HG03558 (cell line): ENCODE results near the gene SSBP4.

ENCODE experiments used
- ATAC-seq: cut with Tn5 transposase; IDR thresholded peaks from one replicate; pipeline ENCODE4 v1.9.1; 2021; ENCODE audit warnings: moderate number of reproducible peaks; ENCODE audit not compliant: unreplicated experiment; ENCODE audit errors: extremely low read depth

Gene SSBP4

DNA sequence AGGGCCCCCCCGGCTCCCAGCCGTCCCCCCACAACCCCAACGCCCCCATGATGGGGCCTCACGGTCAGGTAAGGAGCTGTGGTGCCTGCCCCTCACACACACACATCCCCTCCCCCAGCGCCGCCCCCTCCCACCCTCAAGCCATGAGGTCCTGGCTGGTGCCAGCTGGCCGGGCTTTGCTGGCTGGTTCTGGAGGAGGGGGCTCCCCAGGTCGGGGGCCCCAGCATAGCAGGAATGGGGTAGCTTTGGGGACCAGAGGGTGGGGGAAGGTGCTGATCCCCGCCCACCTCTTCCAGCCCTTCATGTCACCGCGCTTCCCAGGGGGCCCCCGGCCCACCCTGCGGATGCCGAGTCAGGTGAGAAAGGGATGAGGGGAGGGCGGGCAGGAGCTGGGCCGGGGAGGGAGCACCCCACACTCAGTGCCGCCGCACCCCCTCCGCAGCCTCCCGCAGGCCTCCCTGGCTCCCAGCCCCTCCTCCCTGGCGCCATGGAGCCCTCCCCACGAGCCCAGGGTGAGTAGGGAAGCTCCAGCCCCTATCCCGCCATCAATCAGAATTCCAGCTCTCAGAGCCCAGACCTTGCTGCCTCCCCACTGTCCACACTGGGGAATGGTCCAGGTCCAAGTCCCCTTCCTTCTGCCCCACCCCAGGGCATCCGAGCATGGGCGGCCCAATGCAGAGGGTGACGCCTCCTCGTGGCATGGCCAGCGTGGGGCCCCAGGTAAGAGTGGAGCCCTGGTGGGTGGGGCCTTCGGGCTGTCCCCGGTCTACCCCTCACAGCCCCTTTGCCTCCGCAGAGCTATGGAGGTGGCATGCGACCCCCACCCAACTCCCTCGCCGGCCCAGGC, 12.4 kb downstream of the SSBP4 start:
- ATAC-seq: no peak

DNA sequence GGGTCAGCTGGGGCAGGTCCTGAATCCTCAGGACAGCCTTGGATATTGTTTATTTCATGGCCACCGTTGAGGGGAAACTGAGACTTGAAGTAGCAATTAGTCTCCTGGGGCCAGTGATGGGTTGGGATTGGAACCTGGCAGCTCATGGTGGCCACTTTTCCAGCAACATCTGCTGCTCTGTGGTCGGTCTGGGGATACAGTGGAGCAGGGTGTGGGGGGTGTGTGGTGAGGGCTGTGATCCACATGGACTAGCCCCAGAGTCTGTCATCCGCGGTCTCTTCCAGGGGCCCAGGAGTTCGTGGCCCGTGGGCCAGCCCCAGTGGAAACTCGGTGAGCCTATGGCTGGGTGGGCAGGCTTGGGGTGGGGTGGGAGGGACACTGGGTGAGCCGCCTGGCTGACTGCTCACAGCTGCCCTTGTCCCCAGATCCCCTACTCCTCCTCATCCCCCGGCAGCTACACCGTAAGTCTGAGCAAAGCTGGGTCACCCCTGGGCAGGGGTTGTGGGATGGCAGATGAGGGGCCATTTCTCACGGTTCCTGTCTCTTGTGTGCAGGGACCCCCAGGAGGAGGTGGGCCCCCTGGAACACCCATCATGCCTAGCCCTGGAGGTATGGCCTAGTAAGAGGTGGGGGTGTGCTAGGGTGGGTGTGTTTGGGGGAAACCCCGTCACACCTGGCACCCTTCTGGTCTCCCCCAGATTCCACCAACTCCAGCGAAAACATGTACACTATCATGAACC, 13.2 kb downstream of the SSBP4 start:
- no peak for ATAC-seq

- ATAC-seq: no peak
Observed at GRCh38 chr19:18433015-18433691, 14.0 kb downstream of the SSBP4 start.

GRCh38 chr19:18433735-18434398, 14.7 kb downstream of the SSBP4 start:
- no peak for ATAC-seq

- ATAC-seq: no peak
Observed at GRCh38 chr19:18434411-18435175, 15.4 kb downstream of the SSBP4 start.

DNA sequence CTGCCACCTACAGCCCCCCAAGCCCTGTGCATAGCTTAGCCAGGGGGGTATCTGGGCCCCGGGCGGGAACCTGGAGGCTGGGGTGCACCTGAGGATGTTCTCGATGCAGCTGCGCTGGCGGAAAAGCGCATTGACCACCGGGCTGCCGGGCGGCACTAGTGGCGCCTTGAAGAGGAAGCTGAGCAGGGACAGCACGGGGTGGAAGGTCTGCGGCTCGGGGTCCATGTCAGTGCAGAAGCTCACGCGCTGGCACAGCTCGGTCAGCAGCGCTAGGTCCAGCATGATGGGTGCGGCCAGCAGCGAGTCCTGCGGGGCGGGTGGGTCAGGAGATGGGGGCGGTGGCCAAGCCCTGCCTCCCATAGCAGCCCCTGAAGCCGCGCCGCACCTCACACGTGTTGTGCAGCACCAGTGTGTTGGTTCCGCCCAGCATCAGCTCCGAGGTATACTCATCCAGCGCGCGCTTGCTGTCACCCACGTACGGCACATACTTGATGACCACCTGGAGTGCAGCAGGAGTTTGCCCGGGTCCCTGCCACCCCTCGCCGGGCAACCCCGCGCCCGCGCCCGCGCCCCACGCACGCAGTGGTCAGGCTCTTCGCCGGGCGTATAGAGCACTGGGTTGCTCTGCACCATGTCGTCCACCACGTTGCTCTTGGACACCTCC, 16.1 kb downstream of the SSBP4 start:
- no peak for ATAC-seq

GRCh38 chr19:18435842-18436670, 16.9 kb downstream of the SSBP4 start:
- no peak for ATAC-seq

DNA sequence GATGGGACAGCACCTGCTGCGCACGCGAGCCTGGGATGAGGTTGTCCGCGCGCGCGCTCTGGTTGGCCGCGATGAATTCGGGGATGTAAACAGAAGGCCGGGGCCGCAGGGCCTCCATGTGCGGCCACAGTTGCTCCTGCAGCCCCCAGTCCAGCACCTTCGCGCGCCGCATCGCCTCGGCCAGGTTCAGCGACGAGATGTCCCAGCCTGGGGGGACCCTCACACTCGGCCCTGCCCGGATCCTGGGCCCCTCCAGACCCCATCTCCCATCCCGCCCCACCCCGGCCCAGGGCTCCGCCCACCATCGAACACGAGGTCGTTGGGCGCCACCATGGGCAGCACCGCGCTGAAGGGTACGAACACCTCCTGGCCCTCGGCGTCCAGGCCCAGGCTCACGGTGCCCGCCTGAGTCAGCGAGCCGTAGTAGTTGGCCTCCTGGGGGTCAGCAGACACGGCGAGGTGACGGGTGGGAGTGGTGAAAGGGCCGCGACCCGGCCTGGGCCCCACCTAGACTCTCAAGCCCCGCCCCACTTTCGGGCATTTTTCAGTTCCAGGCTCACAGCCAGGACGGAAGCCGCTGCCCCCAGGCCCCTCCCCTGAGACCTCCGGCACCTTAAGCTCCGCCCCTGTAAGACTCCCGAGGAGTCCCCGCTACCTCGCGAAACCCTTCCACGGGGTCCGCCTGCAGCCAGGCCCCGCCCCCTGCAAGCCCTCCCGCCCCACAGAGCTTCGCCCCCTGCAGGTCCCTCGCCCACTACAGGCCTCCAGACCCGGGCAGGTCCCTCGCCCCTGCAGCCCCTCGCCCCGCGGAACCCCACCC, 17.7 kb downstream of the SSBP4 start:
- no peak for ATAC-seq

- no peak for ATAC-seq
Observed at GRCh38 chr19:18437491-18438330, 18.5 kb downstream of the SSBP4 start, which contains the start of gene ISYNA1. TSS of gene ISYNA1 (minus strand) at chr19:18438133. CDS start at chr19:18437979, 154 bp downstream.

DNA sequence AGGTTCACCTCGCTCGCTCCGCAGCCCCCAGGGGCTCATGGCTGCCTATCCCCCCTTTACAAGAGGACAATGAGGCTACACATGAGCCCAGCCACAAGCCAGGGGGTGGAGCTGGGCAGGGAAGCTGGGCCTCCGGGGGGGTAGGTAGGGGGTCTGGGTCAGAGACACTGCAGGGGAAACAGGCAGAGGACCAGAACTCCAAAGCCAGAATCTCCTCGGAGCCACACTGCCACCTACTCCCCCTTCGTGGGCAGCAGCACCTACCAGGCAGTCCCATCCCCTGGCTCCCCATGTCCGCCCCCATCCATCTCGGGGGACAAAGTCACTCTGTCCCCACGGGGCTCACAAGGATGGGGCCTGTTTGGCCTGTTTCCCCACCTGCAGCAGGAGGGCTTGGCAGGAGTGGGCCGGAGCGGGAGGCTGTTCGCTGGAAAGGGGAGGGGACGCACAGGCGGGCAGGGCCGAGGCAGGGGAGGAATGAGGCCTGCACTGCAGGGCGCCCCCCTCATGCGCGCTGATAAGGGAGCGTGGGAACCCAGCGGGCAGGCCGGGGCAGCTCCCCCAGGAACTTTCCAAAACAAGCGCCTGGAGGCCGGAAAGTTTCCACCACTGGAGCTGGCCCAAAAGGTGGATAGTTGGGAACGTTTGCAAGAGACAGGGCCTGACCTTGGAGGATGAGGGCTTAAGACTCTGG, 19.3 kb downstream of the SSBP4 start:
- ATAC-seq: no peak

- ATAC-seq: no peak
Observed at GRCh38 chr19:18439025-18439909, 20.1 kb downstream of the SSBP4 start.

GRCh38 chr19:18439910-18440237, 20.7 kb downstream of the SSBP4 start:
- ATAC-seq: no peak

DNA sequence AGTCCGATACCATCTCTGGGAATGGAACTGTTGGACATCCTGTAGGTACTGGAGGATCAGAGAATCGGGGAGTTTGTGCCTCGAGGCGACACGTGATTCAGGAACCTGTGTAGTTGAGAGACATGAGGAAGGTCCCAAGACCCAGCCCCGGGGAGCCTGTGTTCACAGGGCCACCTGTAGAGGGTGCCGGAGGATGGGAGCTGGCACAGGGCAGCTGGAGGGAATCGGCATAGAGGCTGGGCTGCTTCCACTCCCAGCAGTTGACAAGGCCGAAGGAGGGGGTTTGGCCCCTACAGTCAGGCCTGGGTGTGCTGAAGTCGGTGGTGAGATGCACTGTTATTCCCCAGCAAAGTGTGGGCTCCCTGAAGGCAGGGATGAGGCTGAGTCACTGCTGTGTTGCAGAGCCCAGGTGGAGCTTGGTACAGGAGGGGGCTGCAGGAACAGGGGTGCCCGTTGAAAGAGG, 21.2 kb downstream of the SSBP4 start:
- ATAC-seq: no peak

- no peak for ATAC-seq
Observed at GRCh38 chr19:18440936-18441803, 22.0 kb downstream of the SSBP4 start.
